ENCODE results near the gene MAPK6. TPM values are rescaled to one million over a fixed set of nuclear protein-coding genes. Genes with fewer than 3 reads are reported as not detected.
"Not testable (repeated sequence)": the region's sequence is repeated elsewhere in the genome, so short reads cannot be mapped to it uniquely, and the experiment has no call there.

Gene MAPK6
- total RNA-seq, 2 experiments from 2014 or later, result 27.3 to 28.1 TPM

- ATAC-seq; H3K9me3 Mint-ChIP-seq (ENCODE audit: low read depth); H3K27me3 Mint-ChIP-seq; H3K4me1 Mint-ChIP-seq; POLR2A ChIA-PET; H3K4me3 Mint-ChIP-seq; intact Hi-C loops (cut with DNase I, micrococcal nuclease); DNase-seq; H3K36me3 Mint-ChIP-seq (ENCODE audit: low read depth); H3K27ac Mint-ChIP-seq: not testable (repeated sequence)
- CTCF ChIA-PET, result interaction anchor here (1.6 kb wide), 1 partner anchor 13 kb away, joined by 6 read pairs; no protein-coding TSS in a partner anchor
Measured at GRCh38 chr15:52096536-52096935, 77.5 kb downstream of the MAPK6 start.

GRCh38 chr15:52097180-52097579 lies 78.2 kb downstream of the MAPK6 start:
- DNase-seq, result no peak
- CTCF ChIA-PET, result interaction anchor here (0.6 to 1.6 kb wide), 6 partner anchors 14 to 638 kb away, joined by 3 to 6 read pairs (median 4); partner anchors contain the start of gene BCL2L10
- no peak overlapping the region for H3K4me3 Mint-ChIP-seq
- H3K36me3 Mint-ChIP-seq (ENCODE audit: low read depth), result no peaks in the 10 kb centered on the region
- H3K9me3 Mint-ChIP-seq (ENCODE audit: low read depth), result no peaks in the 10 kb centered on the region
- no peak overlapping the region for H3K27ac Mint-ChIP-seq
- intact Hi-C loops (cut with DNase I, micrococcal nuclease), result no loop called here
- H3K27me3 Mint-ChIP-seq, result no peaks in the 10 kb centered on the region
- ATAC-seq, result no peak
- H3K4me1 Mint-ChIP-seq, result no peaks in the 10 kb centered on the region
- POLR2A ChIA-PET, result no interaction called here

GRCh38 chr15:52098323-52098722 lies 79.3 kb downstream of the MAPK6 start:
- no peak for ATAC-seq
- Mint-ChIP-seq H3K27me3 (no peaks in the 10 kb centered on the region), H3K9me3 (ENCODE audit: low read depth) (no peaks in the 10 kb centered on the region), H3K4me1 (no peaks in the 10 kb centered on the region), H3K27ac (no peak overlapping the region), H3K36me3 (ENCODE audit: low read depth) (no peaks in the 10 kb centered on the region), H3K4me3 (no peak overlapping the region)
- no peak for DNase-seq
- intact Hi-C loops (cut with DNase I, micrococcal nuclease), result no loop called here
- POLR2A ChIA-PET, result no interaction called here
- CTCF ChIA-PET, result interaction anchor here (1.4 to 1.5 kb wide), 2 partner anchors 67 to 118 kb away, joined by 3 to 5 read pairs; no protein-coding TSS in a partner anchor

- Mint-ChIP-seq H3K4me3 (no peak overlapping the region), H3K9me3 (ENCODE audit: low read depth) (no peaks in the 10 kb centered on the region), H3K36me3 (ENCODE audit: low read depth) (no peaks in the 10 kb centered on the region), H3K27me3 (no peaks in the 10 kb centered on the region), H3K27ac (no peak overlapping the region), H3K4me1 (no peaks in the 10 kb centered on the region)
- ATAC-seq (no peak), DNase-seq (no peak)
- intact Hi-C loops (cut with DNase I, micrococcal nuclease), result no loop called here
- POLR2A ChIA-PET, result no interaction called here
- CTCF ChIA-PET, result no interaction called here
Measured at GRCh38 chr15:52099651-52100272, 80.7 kb downstream of the MAPK6 start.

GRCh38 chr15:52100807-52101442 lies 81.9 kb downstream of the MAPK6 start:
- H3K27ac Mint-ChIP-seq, result no peak overlapping the region
- no peaks in the 10 kb centered on the region for H3K9me3 Mint-ChIP-seq (ENCODE audit: low read depth)
- H3K4me3 Mint-ChIP-seq, result no peak overlapping the region
- DNase-seq (peak; percentile 48), ATAC-seq (peak; percentile 58)
- ChIA-PET CTCF (no interaction called here), POLR2A (interaction anchor here (0.6 kb wide), 1 partner anchor 66 kb away, joined by 3 read pairs; no protein-coding TSS in a partner anchor)
- intact Hi-C loops (cut with DNase I, micrococcal nuclease), result no loop called here
- no peaks in the 10 kb centered on the region for H3K36me3 Mint-ChIP-seq (ENCODE audit: low read depth)
- no peaks in the 10 kb centered on the region for H3K4me1 Mint-ChIP-seq
- H3K27me3 Mint-ChIP-seq, result no peaks in the 10 kb centered on the region

- H3K36me3 Mint-ChIP-seq (ENCODE audit: low read depth), result no peaks in the 10 kb centered on the region
- CTCF ChIA-PET, result no interaction called here
- no peaks in the 10 kb centered on the region for H3K4me1 Mint-ChIP-seq
- no peak for ATAC-seq
- no peak for DNase-seq
- H3K27ac Mint-ChIP-seq, result no peak overlapping the region
- POLR2A ChIA-PET, result interaction anchor here (0.6 kb wide), 1 partner anchor 65 kb away, joined by 3 read pairs; no protein-coding TSS in a partner anchor
- peaks cover 2% of the 10 kb centered on the region for H3K27me3 Mint-ChIP-seq
- no peak overlapping the region for H3K4me3 Mint-ChIP-seq
- H3K9me3 Mint-ChIP-seq (ENCODE audit: low read depth), result no peaks in the 10 kb centered on the region
- intact Hi-C loops (cut with DNase I, micrococcal nuclease), result no loop called here
Measured at GRCh38 chr15:52101542-52102323, 82.7 kb downstream of the MAPK6 start.

GRCh38 chr15:52102463-52102862 lies 83.4 kb downstream of the MAPK6 start:
- POLR2A ChIA-PET, result no interaction called here
- H3K27ac Mint-ChIP-seq, result no peak overlapping the region
- H3K4me3 Mint-ChIP-seq, result no peak overlapping the region
- no peaks in the 10 kb centered on the region for H3K9me3 Mint-ChIP-seq (ENCODE audit: low read depth)
- peaks cover 2% of the 10 kb centered on the region for H3K27me3 Mint-ChIP-seq
- no peaks in the 10 kb centered on the region for H3K36me3 Mint-ChIP-seq (ENCODE audit: low read depth)
- H3K4me1 Mint-ChIP-seq, result no peaks in the 10 kb centered on the region
- CTCF ChIA-PET, result interaction anchor here (1.2 kb wide), 1 partner anchor 122 kb away, joined by 3 read pairs; no protein-coding TSS in a partner anchor
- DNase-seq, result no peak
- intact Hi-C loops (cut with DNase I, micrococcal nuclease), result no loop called here
- ATAC-seq, result no peak

- H3K4me1 Mint-ChIP-seq, result no peaks in the 10 kb centered on the region
- DNase-seq (peak; percentile 29), ATAC-seq (peak; percentile 88)
- CTCF ChIA-PET, result interaction anchor here (1.2 kb wide), 1 partner anchor 123 kb away, joined by 3 read pairs; no protein-coding TSS in a partner anchor
- H3K9me3 Mint-ChIP-seq (ENCODE audit: low read depth), result no peaks in the 10 kb centered on the region
- intact Hi-C loops (cut with DNase I, micrococcal nuclease), result no loop called here
- POLR2A ChIA-PET, result interaction anchor here (0.5 to 0.6 kb wide), 2 partner anchors 257 to 1716 kb away, joined by 5 read pairs; no protein-coding TSS in a partner anchor
- H3K36me3 Mint-ChIP-seq (ENCODE audit: low read depth), result no peaks in the 10 kb centered on the region
- no peak overlapping the region for H3K27ac Mint-ChIP-seq
- H3K27me3 Mint-ChIP-seq, result peaks cover 2% of the 10 kb centered on the region
- no peak overlapping the region for H3K4me3 Mint-ChIP-seq
Measured at GRCh38 chr15:52103217-52104207, 84.5 kb downstream of the MAPK6 start.

GRCh38 chr15:52104532-52105004 lies 85.5 kb downstream of the MAPK6 start:
- CTCF ChIA-PET, result no interaction called here
- ATAC-seq, result no peak
- no peaks in the 10 kb centered on the region for H3K36me3 Mint-ChIP-seq (ENCODE audit: low read depth)
- H3K4me1 Mint-ChIP-seq, result no peaks in the 10 kb centered on the region
- no peak overlapping the region for H3K4me3 Mint-ChIP-seq
- no peak for DNase-seq
- H3K9me3 Mint-ChIP-seq (ENCODE audit: low read depth), result no peaks in the 10 kb centered on the region
- POLR2A ChIA-PET, result no interaction called here
- no peak overlapping the region for H3K27ac Mint-ChIP-seq
- peaks cover 4% of the 10 kb centered on the region for H3K27me3 Mint-ChIP-seq
- intact Hi-C loops (cut with DNase I, micrococcal nuclease), result no loop called here

- Mint-ChIP-seq H3K4me3 (no peak overlapping the region), H3K4me1 (no peaks in the 10 kb centered on the region), H3K9me3 (ENCODE audit: low read depth) (no peaks in the 10 kb centered on the region), H3K36me3 (ENCODE audit: low read depth) (no peaks in the 10 kb centered on the region), H3K27me3 (peaks cover 11% of the 10 kb centered on the region), H3K27ac (no peak overlapping the region)
- DNase-seq (no peak), ATAC-seq (no peak)
- intact Hi-C loops (cut with DNase I, micrococcal nuclease), result no loop called here
- ChIA-PET CTCF (no interaction called here), POLR2A (interaction anchor here (1.0 kb wide), 1 partner anchor 37 kb away, joined by 3 read pairs; no protein-coding TSS in a partner anchor)
Measured at GRCh38 chr15:52105846-52106245, 86.8 kb downstream of the MAPK6 start.
